G401 (cell line): ENCODE measurements around the gene CACNG4. TPM values are rescaled to one million over a fixed set of nuclear protein-coding genes. Genes with fewer than 3 reads are reported as not detected.

Source experiments
- DNase-seq: peaks from one replicate; pipeline ENCODE4 v3.0.0-alpha.2; 2015; ENCODE audit warnings: low spot score
- in situ Hi-C: cut with HindIII; loops from 2 replicates; pipeline ENCODE4 v1.10.0; 2016; ENCODE audit warnings: low sequenced_read_pairs, mixed read lengths
- total RNA-seq: library from RNA; depleted of rRNA; stranded (reverse); fragments of >200 nt; shearing (Covaris generic); gene quantifications from 2 replicates; pipeline ENCODE4 v1.2.3, GENCODE V29; 2014; rRNA removed

Gene CACNG4
- total RNA-seq, 1 experiment from 2014 or later, result 0.24 TPM

DNA sequence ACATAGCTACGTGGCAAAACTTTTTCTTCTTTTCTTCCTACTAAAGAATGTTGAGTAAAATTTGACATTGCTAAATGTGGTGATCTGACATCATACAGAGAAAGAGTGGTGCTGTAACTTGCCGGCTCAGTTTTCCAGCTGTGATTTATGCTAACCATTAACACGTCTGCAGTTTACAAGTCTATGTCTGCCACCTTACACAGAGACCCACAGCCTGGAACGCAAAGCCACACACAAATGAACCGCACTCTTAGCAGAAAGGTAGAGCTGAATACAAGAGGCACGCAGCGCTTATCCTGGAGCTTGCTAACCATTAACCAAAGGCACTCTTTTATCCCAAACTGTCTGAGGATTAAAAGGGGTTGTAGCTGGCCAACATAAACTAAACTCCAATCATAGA lies 111.8 kb downstream of the CACNG4 start:
- no peak for DNase-seq
- in situ Hi-C loops, result no loop called here

DNA sequence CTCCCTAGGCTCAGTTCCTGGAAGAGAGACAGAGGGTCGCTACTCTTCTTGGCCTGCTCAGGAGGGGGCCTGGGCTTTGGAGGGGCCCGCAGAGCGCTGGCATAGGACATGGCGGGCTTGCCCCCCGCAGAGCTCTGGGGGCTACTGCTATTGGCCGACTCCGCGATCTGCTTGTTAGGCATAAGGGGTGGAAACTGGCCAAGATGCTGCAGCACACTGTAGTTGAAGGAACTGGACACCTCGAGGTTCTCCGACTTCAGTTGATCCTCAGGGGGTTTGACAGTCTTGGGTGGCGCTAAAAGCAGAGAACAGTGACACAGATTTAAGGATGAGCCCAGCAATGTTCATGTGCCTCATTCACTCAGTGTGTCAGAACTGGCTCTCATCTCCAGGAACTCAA lies 113.8 kb downstream of the CACNG4 start:
- DNase-seq, result no peak
- in situ Hi-C loops, result no loop called here

GRCh38 chr17:67079491-67079890 lies 115.0 kb downstream of the CACNG4 start:
- in situ Hi-C loops, result no loop called here
- no peak for DNase-seq

DNA sequence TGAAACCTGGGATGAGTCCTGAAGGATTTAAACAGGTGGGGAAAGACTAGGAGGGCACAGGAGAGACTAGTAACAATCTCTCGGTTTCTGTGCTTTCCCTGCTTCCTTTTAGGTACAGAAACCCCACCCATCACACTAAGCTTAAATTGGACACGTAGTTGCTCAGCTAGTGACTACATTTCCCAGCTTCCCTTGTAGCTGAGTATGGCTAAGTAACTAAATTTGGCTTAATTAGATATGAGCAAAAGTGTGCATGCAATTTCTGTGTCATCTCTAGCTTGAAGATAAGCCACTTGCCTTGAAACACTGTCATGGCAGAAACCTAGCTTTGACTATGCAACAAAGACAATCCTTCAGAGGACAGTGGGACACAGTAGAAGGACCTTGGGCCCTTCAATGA lies 116.3 kb downstream of the CACNG4 start:
- in situ Hi-C loops, result no loop called here
- no peak for DNase-seq

- in situ Hi-C loops, result no loop called here
- DNase-seq, result no peak
Observed at GRCh38 chr17:67082107-67082506, 117.6 kb downstream of the CACNG4 start.

Other genes with a start within 250 kb of the CACNG4 start
- gene CACNG5, start 129.6 kb upstream of the CACNG4 start, total RNA-seq, result not detected in 2 replicates
- gene CACNG1, start 79.8 kb downstream of the CACNG4 start, total RNA-seq, result not detected in 2 replicates